ENCODE results near the gene PRDM1.
A peak's percentile ranks its signal among the peaks of the same experiment; 100 is the strongest.

Gene PRDM1

GRCh38 chr6:106085984-106086813, at the start of gene PRDM1:
TSS of gene PRDM1 (plus strand) at chr6:106086336. CDS start at chr6:106086554, 218 bp downstream.
- DNase-seq (ENCODE audit: low read depth in 2 of 3, low spot score in 1 of 3) = peak; percentile 50 to 73 (median 50)

DNA sequence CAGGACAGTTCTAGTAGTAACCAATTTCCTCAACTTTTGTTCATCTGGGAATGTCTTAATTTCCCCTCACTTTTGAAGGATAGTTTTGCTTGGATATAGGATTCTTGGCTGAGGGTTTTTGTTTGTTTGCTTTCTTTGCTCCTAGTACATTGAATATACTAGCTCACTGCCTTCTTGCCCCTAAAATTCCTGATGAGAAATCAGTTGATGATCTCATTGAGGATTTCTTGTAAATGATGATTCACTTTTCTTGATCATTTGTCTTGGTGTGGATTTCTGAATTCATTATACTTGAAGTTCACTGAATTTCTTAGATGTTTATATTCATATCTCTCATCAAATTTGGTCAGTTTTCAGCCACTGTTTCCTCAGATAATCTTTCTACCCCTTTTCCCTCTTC, 49.1 kb upstream of the PRDM1 start:
- DNase-seq (ENCODE audit: low read depth in 2 of 3, low spot score in 1 of 3) = no peak

GRCh38 chr6:106039897-106040592, 46.1 kb upstream of the PRDM1 start:
- DNase-seq (ENCODE audit: low read depth in 2 of 3, low spot score in 1 of 3) = no peak

- DNase-seq (ENCODE audit: low read depth in 2 of 3, low spot score in 1 of 3) = no peak
These were observed 42.0 kb upstream of the PRDM1 start for GRCh38 chr6:106044151-106044550.

- DNase-seq (ENCODE audit: low read depth in 2 of 3, low spot score in 1 of 3) = no peak
These were observed 41.1 kb upstream of the PRDM1 start for GRCh38 chr6:106045077-106045476.

DNA sequence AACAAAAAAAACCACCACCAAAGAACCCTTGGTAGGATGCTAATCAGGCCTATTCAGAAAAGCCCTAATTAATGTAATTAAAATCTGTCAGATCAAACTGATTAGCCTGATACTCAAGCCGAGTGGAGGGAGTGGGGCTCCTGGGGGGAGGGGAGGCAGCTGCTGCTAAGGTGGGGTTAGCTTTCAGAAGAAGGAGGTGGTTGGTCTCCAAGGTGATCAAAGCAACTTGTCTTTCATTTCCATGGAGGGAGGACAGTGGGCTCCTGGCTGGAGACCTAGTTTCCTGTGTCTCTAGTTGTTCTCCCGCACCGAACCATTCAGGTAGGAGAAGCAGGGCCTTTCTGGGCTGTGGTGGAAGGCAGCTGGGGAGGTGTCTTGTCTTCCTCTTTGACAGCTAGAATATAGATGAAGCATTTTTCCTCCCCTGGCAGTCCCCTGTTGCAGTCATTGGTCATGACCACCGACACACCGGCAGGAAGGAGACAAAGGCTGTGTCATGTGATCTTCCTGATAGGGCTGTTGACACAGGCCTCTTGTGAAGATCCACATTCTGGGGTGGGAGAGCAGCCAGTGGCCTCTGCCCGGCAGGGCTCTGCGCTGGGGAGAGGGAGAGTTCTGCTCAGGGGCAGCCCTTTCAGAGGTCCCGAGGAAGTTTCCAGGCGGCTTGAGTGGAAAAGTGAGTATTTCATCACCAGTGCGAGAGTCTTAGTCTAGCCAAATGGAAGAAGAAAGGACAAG, 39.9 kb upstream of the PRDM1 start:
- no peak for DNase-seq (ENCODE audit: low read depth in 2 of 3, low spot score in 1 of 3)

GRCh38 chr6:106046854-106047200, 39.3 kb upstream of the PRDM1 start:
- no peak for DNase-seq (ENCODE audit: low read depth in 2 of 3, low spot score in 1 of 3)

- DNase-seq (ENCODE audit: low read depth in 2 of 3, low spot score in 1 of 3) = no peak
These were observed 37.8 kb upstream of the PRDM1 start for GRCh38 chr6:106048336-106048735.

- DNase-seq (ENCODE audit: low read depth in 2 of 3, low spot score in 1 of 3) = no peak
These were observed 35.6 kb upstream of the PRDM1 start for GRCh38 chr6:106050538-106050937.

- no peak for DNase-seq (ENCODE audit: low read depth in 2 of 3, low spot score in 1 of 3)
These were observed 34.9 kb upstream of the PRDM1 start for GRCh38 chr6:106051226-106051625.

- DNase-seq (ENCODE audit: low read depth in 2 of 3, low spot score in 1 of 3) = no peak
These were observed 32.5 kb upstream of the PRDM1 start for GRCh38 chr6:106053484-106054205.

- DNase-seq (ENCODE audit: low read depth in 2 of 3, low spot score in 1 of 3) = no peak
These were observed 30.6 kb upstream of the PRDM1 start for GRCh38 chr6:106055489-106055888.

- no peak for DNase-seq (ENCODE audit: low read depth in 2 of 3, low spot score in 1 of 3)
These were observed 29.9 kb upstream of the PRDM1 start for GRCh38 chr6:106056060-106056745.

- DNase-seq (ENCODE audit: low read depth in 2 of 3, low spot score in 1 of 3) = no peak
These were observed 29.3 kb upstream of the PRDM1 start for GRCh38 chr6:106056746-106057390.

DNA sequence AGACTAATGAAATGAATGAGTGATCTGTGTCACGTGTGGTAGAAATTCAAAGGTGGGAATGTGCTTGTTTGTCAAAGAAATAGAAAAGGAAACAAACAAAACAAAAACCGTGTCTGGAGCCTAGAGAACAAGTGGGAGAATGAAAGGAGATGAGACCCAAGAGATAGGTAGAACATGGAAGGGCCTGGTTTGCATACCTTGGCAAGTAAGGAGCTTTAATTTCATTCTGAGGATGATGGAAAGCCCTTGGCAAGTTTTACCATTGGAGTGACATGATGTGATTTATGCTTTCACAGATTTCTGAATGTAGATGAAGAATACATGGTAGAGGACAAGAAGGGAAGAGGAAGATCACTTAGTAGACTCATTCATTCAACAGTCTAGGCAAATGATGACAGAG, 26.8 kb upstream of the PRDM1 start:
- no peak for DNase-seq (ENCODE audit: low read depth in 2 of 3, low spot score in 1 of 3)

DNA sequence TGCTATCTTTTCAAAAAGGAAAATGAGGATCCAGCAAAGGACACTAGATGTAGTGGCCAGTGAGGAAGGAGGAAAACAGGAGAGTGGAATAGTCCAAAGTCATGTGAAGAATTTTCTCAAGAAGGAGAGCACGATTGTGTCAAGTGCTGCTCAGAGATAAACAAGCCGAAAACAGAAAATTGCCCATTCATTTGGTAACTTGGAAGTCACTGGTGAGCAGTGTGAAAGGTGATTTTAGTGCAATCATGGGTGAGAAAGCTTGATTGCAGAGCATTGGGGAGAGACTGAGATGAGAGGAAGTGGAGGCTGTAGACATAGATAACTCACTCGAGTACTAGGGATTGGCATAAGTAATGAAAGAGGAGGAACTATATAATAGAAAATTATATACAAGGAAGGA, 26.0 kb upstream of the PRDM1 start:
- no peak for DNase-seq (ENCODE audit: low read depth in 2 of 3, low spot score in 1 of 3)

- DNase-seq (ENCODE audit: low read depth in 2 of 3, low spot score in 1 of 3) = no peak
These were observed 22.7 kb upstream of the PRDM1 start for GRCh38 chr6:106063448-106063850.

DNA sequence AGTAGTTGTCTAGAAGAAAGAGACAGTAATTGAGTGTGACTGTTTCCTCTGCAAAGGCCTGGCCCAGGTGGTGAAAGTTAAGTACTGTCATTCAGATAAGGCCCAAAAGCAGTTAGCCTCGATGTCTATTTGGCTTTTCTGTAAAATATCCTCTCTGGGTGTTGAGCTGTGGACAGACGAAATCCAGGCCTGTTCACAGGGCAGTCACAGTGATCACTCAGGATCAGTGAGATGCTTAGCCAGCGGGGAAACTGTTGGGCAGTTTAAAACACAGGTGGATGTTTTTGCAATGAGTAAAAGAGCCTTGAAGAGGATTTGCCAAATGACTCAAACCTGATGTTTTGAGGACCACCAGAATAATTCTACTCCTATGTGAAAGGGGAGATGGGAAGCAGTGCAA, 22.0 kb upstream of the PRDM1 start:
- DNase-seq (ENCODE audit: low read depth in 2 of 3, low spot score in 1 of 3) = no peak

DNA sequence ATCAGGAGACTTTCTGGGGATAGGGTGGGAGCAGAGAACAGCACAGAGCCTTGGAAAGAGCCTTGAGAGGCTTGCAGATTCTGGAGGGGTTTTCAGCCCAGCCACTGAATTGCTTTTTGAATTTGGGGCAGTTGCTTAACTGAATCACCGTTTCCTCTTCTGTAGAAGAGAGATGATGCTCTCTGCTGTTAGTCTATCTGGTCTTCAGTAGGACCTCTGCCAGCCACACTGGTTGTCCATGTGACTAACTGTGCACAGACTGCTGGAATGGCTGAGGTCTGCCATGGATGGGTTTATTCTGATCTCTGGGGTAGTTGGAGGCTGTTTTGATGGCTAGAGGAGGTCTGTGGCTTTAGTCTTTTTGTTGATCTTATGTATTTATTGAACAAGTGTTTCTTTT, 21.4 kb upstream of the PRDM1 start:
- no peak for DNase-seq (ENCODE audit: low read depth in 2 of 3, low spot score in 1 of 3)

- no peak for DNase-seq (ENCODE audit: low read depth in 2 of 3, low spot score in 1 of 3)
These were observed 19.1 kb upstream of the PRDM1 start for GRCh38 chr6:106066989-106067388.

Data from stimulated activated CD4-positive, alpha-beta T cell treated with anti-CD3 and anti-CD28 coated beads, Interleukin-12 subunit alpha, Interleukin-12 subunit beta, amount 100 ng/mL, for 48 hours (primary cell).